Measurements from ENCODE around the gene TMUB1. TPM values are rescaled to one million over a fixed set of nuclear protein-coding genes. Genes with fewer than 3 reads are reported as not detected.

Gene TMUB1
- total and polyA plus RNA-seq, 11 donors, result 21.8 to 82.6 (median 37.9) TPM

DNA sequence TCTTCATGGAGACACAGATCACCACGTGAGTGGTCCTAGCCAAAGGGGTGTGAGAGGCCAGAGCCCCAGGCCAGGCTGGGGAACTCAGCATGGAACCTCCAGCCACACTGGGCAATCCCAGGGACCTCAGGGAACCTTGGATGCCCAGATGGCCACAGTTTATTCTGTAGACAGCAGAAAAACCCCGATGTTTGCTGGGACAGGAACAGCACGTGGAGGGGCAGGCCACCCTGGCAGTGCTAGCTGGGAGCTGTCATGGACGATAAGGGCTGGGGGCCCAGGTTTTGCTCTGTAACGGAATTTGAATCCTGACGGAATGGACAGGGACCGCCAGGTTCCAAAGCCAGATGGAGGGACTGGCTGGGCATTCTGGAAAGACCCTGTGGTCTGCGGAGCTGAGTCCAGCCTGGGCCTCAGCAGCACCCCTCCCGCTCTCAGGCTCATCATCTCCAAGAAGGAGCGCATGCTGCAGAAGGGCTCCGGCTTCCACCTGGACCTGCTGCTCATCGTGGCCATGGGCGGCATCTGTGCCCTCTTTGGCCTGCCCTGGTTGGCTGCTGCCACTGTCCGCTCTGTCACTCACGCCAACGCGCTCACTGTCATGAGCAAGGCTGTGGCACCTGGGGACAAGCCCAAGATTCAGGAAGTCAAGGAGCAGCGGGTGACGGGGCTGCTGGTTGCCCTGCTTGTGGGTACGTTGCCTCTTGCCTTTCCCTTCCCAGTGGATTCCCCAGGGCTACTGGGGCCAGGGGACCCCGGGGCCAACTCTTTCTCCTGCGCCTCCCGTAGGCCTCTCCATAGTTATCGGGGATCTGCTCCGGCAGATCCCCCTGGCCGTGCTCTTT is 8.3 kb downstream of the TMUB1 start:
- Histone ChIP-seq H3K4me1 (peaks cover 6 to 40% (median 27%) of the 10 kb centered on the region in 12 donors), H3K4me3 (no peak overlapping the region), H3K36me3 (peaks cover 0 to 74% (median 65%) of the 10 kb centered on the region in 9 donors), H3K9me3 (no peaks in the 10 kb centered on the region), H3K27ac (no peak overlapping the region), H3K27me3 (no peaks in the 10 kb centered on the region)
- no peak for TF ChIP-seq POLR2A (IDR thresholded peaks at IDR 0.05)
- TF ChIP-seq, protein P1, sequence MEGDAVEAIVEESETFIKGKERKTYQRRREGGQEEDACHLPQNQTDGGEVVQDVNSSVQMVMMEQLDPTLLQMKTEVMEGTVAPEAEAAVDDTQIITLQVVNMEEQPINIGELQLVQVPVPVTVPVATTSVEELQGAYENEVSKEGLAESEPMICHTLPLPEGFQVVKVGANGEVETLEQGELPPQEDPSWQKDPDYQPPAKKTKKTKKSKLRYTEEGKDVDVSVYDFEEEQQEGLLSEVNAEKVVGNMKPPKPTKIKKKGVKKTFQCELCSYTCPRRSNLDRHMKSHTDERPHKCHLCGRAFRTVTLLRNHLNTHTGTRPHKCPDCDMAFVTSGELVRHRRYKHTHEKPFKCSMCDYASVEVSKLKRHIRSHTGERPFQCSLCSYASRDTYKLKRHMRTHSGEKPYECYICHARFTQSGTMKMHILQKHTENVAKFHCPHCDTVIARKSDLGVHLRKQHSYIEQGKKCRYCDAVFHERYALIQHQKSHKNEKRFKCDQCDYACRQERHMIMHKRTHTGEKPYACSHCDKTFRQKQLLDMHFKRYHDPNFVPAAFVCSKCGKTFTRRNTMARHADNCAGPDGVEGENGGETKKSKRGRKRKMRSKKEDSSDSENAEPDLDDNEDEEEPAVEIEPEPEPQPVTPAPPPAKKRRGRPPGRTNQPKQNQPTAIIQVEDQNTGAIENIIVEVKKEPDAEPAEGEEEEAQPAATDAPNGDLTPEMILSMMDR (IDR thresholded peaks at IDR 0.05), result no peak
- WGBS, 4 donors, result 92 to 94% (median 93%) methylated on average over 21 to 26 of the region's 26 CpGs
- ATAC-seq, result no peak
- intact Hi-C loops (cut with DNase I), result no loop called here
- DNase-seq, result no peak

DNA sequence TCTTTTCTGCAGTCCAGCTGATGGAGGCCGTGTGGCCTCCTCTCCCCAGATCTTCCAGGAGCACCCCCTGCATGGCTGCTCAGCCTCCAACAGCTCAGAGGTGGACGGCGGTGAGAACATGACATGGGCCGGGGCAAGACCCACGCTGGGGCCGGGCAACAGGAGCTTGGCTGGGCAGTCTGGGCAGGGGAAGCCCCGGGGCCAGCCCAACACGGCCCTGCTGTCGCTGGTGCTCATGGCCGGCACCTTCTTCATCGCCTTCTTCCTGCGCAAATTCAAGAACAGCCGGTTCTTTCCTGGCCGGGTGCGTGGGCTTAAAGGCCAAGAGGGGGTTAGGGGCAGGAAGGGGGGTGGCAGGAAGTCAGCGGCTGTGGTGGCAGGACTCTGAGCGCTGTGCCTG is 9.3 kb downstream of the TMUB1 start:
- TF ChIP-seq, protein P1 (IDR thresholded peaks at IDR 0.05), result no peak
- TF ChIP-seq POLR2A (IDR thresholded peaks at IDR 0.05), result no peak
- Histone ChIP-seq H3K4me1 (peaks cover 0 to 29% (median 18%) of the 10 kb centered on the region in 12 donors), H3K27me3 (no peaks in the 10 kb centered on the region), H3K27ac (no peak overlapping the region), H3K4me3 (no peak overlapping the region), H3K9me3 (no peaks in the 10 kb centered on the region), H3K36me3 (peaks cover 0 to 84% (median 75%) of the 10 kb centered on the region in 9 donors)
- intact Hi-C loops (cut with DNase I), result no loop called here
- WGBS, 4 donors, result 84 to 88% (median 86%) methylated on average over 17 of the region's 17 CpGs
- ATAC-seq, result no peak
- no peak for DNase-seq

- H3K36me3 ChIP-seq, result peaks cover 0 to 100% (median 98%) of the 10 kb centered on the region in 9 donors
- intact Hi-C loops (cut with DNase I), result no loop called here
These were observed 12.0 kb downstream of the TMUB1 start for GRCh38 chr7:151071032-151071866.

More at GRCh38 chr7:151071032-151071866, 12.0 kb downstream of the TMUB1 start:
- H3K27ac ChIP-seq, result no peak overlapping the region
- TF ChIP-seq, protein P1 (IDR thresholded peaks at IDR 0.05), result no peak
- TF ChIP-seq POLR2A (IDR thresholded peaks at IDR 0.05), result no peak
- H3K9me3 ChIP-seq, result no peaks in the 10 kb centered on the region
- 87 to 91% (median 89%) methylated on average over 33 to 39 of the region's 39 CpGs for WGBS, 4 donors
- no peak overlapping the region for H3K4me3 ChIP-seq
- ATAC-seq (no peak), DNase-seq (no peak)
- H3K27me3 ChIP-seq, result no peaks in the 10 kb centered on the region
- H3K4me1 ChIP-seq, result peaks cover 0 to 2% (median 0%) of the 10 kb centered on the region in 12 donors

Data from heart left ventricle (tissue), 16 donors.